Measurements from ENCODE around the gene ATOH7.

DNA sequence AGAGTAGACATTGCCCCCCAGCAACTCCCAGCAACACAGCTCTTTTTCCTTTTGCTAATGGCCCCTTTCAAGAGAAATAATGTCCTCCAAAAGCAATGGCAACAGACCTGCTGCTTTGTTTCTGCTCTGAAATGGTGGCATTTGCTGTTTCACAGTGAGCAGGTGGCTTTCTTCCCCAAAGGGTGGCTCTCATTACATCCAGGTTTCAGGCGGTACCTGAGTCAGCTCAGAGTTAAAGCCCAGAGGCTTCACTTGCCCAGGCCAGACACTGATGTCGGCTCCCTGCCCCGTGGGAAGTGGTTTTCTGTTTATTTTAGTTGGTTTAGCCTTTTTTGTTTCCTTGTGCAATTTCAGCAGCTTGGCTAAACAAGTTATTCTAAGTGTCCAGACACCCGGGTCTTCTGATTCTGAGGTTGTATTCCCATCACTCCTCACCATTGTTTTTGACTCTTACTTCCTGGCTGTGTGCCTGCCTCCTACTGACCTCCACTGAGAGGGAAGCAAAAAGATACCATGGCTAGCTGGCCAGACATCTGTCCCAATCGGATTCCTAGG is 7.8 kb upstream of the ATOH7 start:
- TF ChIP-seq, protein P1, sequence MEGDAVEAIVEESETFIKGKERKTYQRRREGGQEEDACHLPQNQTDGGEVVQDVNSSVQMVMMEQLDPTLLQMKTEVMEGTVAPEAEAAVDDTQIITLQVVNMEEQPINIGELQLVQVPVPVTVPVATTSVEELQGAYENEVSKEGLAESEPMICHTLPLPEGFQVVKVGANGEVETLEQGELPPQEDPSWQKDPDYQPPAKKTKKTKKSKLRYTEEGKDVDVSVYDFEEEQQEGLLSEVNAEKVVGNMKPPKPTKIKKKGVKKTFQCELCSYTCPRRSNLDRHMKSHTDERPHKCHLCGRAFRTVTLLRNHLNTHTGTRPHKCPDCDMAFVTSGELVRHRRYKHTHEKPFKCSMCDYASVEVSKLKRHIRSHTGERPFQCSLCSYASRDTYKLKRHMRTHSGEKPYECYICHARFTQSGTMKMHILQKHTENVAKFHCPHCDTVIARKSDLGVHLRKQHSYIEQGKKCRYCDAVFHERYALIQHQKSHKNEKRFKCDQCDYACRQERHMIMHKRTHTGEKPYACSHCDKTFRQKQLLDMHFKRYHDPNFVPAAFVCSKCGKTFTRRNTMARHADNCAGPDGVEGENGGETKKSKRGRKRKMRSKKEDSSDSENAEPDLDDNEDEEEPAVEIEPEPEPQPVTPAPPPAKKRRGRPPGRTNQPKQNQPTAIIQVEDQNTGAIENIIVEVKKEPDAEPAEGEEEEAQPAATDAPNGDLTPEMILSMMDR (IDR thresholded peaks at IDR 0.05; ENCODE audit: low read length) = no peak
- no peak for TF ChIP-seq EZH2 (IDR thresholded peaks at IDR 0.05; ENCODE audit: borderline replicate concordance, low read length)

Data from OCI-LY1 (cell line).